ENCODE data around the gene EVX2. TPM values are rescaled to one million over a fixed set of nuclear protein-coding genes. Genes with fewer than 3 reads are reported as not detected.

EVX2 gene
- total and polyA plus RNA-seq, 10 donors: not detected

DNA sequence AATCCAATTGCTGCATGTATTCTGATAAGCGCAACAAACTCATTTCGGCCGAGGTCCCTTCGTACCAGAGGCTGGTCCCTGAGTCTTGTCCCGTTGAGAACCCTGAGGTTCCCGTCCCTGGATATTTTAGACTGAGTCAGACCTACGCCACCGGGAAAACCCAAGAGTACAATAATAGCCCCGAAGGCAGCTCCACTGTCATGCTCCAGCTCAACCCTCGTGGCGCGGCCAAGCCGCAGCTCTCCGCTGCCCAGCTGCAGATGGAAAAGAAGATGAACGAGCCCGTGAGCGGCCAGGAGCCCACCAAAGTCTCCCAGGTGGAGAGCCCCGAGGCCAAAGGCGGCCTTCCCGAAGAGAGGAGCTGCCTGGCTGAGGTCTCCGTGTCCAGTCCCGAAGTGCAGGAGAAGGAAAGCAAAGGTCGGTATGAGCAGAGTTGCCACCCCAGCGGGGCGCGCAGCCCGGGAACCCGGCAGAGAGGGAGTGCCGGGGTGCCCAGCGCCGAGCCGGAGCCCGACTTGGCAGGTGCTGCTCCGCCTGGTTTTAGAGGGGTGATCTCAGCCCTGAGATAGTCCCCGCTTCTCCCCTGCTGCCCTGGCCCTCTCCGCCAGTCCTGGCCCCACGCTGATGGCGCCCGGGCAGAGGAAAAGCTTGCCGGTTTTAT, 33.5 kb upstream of the EVX2 start:
- Histone ChIP-seq H3K27ac (no peak overlapping the region), H3K36me3 (no peaks in the 10 kb centered on the region), H3K4me1 (peaks cover 0 to 31% (median 13%) of the 10 kb centered on the region in 6 donors), H3K4me3 (no peak overlapping the region), H3K27me3 (replicated peaks in 1 of 7) (peaks cover 8 to 100% (median 100%) of the 10 kb centered on the region in 7 donors), H3K9me3 (peaks cover 0 to 11% (median 0%) of the 10 kb centered on the region in 8 donors)
- WGBS, 5 donors: 20 to 37% (median 22%) methylated on average over 27 to 40 of the region's 40 CpGs
- no peak for TF ChIP-seq POLR2A (IDR thresholded peaks at IDR 0.05)
- TF ChIP-seq POLR2AphosphoS5 (IDR thresholded peaks at IDR 0.05): no peak
- TF ChIP-seq, protein P1, sequence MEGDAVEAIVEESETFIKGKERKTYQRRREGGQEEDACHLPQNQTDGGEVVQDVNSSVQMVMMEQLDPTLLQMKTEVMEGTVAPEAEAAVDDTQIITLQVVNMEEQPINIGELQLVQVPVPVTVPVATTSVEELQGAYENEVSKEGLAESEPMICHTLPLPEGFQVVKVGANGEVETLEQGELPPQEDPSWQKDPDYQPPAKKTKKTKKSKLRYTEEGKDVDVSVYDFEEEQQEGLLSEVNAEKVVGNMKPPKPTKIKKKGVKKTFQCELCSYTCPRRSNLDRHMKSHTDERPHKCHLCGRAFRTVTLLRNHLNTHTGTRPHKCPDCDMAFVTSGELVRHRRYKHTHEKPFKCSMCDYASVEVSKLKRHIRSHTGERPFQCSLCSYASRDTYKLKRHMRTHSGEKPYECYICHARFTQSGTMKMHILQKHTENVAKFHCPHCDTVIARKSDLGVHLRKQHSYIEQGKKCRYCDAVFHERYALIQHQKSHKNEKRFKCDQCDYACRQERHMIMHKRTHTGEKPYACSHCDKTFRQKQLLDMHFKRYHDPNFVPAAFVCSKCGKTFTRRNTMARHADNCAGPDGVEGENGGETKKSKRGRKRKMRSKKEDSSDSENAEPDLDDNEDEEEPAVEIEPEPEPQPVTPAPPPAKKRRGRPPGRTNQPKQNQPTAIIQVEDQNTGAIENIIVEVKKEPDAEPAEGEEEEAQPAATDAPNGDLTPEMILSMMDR (IDR thresholded peaks at IDR 0.05 in 8 of 11, conservative IDR thresholded peaks at IDR 0.05 in 3 of 11): no peak
- intact Hi-C loops (cut with DNase I; ENCODE audit: low total_unique reads): loop anchor here (10.0 kb wide), 1 partner anchor 698 kb away; no protein-coding TSS in a partner anchor
- no peak for DNase-seq

DNA sequence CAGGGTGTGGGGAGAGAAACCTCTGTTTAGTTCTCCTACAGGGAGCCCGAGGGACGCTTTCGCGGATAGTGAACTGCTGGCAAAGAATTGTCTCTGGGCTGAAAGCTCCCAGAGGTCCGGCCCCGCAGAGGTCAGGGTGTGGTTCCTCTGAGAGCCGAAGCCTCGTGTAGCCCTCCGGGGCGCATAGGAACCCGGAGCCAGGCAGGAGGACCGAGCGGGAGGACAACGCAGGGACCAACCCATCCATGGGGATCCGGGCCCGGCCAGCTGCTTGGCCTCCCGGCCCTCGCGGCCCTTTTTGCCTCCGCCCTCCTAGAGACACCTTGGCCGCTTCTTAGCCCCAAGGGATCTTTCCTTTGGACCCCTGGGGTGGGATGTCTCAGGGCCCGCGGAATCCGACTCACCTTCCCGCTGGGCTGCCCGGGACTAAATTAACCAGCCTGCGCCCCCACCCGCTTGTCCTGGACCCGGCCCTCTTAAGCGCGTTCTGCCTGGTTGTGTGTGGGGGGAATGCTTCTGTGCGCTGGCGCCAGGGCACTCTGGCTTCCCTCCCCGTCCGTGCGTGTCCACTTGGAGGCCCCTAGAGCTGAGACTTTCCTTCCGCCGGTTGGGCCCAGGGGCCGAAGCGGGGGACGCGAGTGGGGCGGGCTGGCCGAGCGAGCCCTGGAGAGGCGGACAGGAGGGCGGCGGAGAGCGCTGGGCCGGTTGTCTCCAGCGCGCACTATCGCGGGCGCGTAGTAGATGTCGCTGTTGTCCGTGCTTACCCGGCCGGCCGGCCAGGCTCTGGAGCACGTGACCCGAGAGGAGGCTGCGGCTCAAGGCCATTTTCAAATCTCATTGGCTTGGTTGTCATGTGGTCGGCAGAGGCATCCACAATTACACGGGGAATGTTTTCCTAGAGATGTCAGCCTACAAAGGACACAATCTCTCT, 32.4 kb upstream of the EVX2 start, which contains the start of gene HOXD10:
HOXD10 (plus strand) TSS at position 896 of the 931 bp plus-strand sequence. CDS start 56 bp downstream, outside the sequence.
- TF ChIP-seq POLR2AphosphoS5 (IDR thresholded peaks at IDR 0.05) (peak in 2 of 3 donors; percentile 50 to 53), POLR2A (IDR thresholded peaks at IDR 0.05) (no peak)
- TF ChIP-seq, protein P1 (IDR thresholded peaks at IDR 0.05 in 8 of 11, conservative IDR thresholded peaks at IDR 0.05 in 3 of 11): peak in 6 of 11 experiments; percentile 7 to 43 (median 26)
- Histone ChIP-seq H3K4me3 (peak within 1 kb of the TSS in 1 of 8 donors; percentile 32), H3K9me3 (peaks cover 0 to 11% (median 0%) of the 10 kb centered on the region in 8 donors), H3K4me1 (peaks cover 0 to 28% (median 9%) of the 10 kb centered on the region in 6 donors), H3K36me3 (no peaks in the 10 kb centered on the region), H3K27me3 (replicated peaks in 1 of 7) (peaks cover 12 to 100% (median 100%) of the 10 kb centered on the region in 7 donors), H3K27ac (no peak within 1 kb of the TSS)
- DNase-seq: peak; percentile 75
- intact Hi-C loops (cut with DNase I; ENCODE audit: low total_unique reads): loop anchor here (10.0 kb wide), 1 partner anchor 699 kb away; no protein-coding TSS in a partner anchor
- WGBS, 5 donors: 8 to 12% (median 10%) methylated on average over 41 to 66 of the region's 66 CpGs

DNA sequence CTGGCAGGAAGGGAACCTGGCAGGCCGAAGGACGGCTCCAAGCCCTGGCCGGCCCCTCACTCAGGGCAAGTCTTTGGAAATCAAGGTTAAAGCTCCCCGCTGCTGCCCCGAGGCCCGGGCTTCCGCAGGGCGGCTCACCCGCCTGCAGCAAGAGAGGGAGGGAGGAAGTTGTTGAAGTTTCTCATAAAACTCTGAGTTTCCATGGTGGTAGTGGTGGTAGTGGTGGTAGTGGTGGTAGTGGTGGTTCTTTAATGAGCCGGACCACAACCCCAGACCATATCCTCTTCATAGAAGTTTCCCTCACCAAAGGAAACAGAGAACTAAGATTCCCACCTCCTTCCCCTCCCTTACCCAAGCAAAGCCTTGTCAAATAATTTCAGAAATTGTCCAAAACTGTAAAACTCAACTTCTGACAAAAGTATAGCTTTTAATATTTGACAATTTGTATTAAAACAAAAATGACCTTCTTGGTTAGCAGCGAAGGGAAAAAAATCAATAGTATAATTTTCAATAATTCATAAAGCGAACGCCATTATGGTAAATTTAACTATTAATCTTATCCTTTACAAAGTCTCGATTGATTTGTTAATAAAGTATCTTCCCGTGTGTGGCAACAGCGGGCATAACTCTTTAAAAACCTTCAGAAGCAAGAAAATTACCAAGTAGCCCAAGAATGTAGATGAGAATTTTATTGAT, 31.3 kb upstream of the EVX2 start:
- no peak for DNase-seq
- H3K27ac ChIP-seq: no peak overlapping the region
- H3K9me3 ChIP-seq: peaks cover 0 to 11% (median 0%) of the 10 kb centered on the region in 8 donors
- no peak for TF ChIP-seq POLR2AphosphoS5 (IDR thresholded peaks at IDR 0.05)
- TF ChIP-seq, protein P1 (IDR thresholded peaks at IDR 0.05 in 8 of 11, conservative IDR thresholded peaks at IDR 0.05 in 3 of 11): no peak
- TF ChIP-seq POLR2A (IDR thresholded peaks at IDR 0.05): no peak
- intact Hi-C loops (cut with DNase I; ENCODE audit: low total_unique reads): loop anchor here (10.0 kb wide), 1 partner anchor 700 kb away; no protein-coding TSS in a partner anchor
- H3K36me3 ChIP-seq: no peaks in the 10 kb centered on the region
- no peak overlapping the region for H3K4me3 ChIP-seq
- H3K27me3 ChIP-seq (replicated peaks in 1 of 7): peaks cover 18 to 100% (median 100%) of the 10 kb centered on the region in 7 donors
- H3K4me1 ChIP-seq: peaks cover 0 to 28% (median 11%) of the 10 kb centered on the region in 6 donors
- WGBS, 5 donors: 17 to 31% (median 20%) methylated on average over 11 to 16 of the region's 16 CpGs
